ENCODE data around the gene ICE2. TPM values are rescaled to one million over a fixed set of nuclear protein-coding genes. Genes with fewer than 3 reads are reported as not detected.

Gene ICE2
- total and polyA plus RNA-seq, 4 donors = 5.7 to 26.6 (median 16.8) TPM

- Histone ChIP-seq H3K9ac (ENCODE audit: low read depth in 1 of 2, low read length in 2 of 2) (no peak overlapping the region), H3K9me3 (ENCODE audit: control insufficient read depth in 4 of 4, low read length in 3 of 4) (no peaks in the 10 kb centered on the region), H3K27me3 (ENCODE audit: control insufficient read depth in 4 of 4, insufficient read depth in 4 of 4, low read length in 3 of 4) (no peaks in the 10 kb centered on the region), H3K27ac (ENCODE audit: low read depth in 1 of 2, low read length in 2 of 2) (no peak overlapping the region), H3K36me3 (ENCODE audit: control insufficient read depth in 4 of 4, insufficient read depth in 3 of 4, low read depth in 1 of 4, low read length in 3 of 4) (no peaks in the 10 kb centered on the region), H3K4me1 (ENCODE audit: control insufficient read depth in 4 of 4, insufficient read depth in 4 of 4, low read length in 3 of 4) (peaks cover 0 to 13% (median 9%) of the 10 kb centered on the region in 4 donors), H3K4me3 (ENCODE audit: low read depth in 1 of 3, low read length in 3 of 3) (no peak overlapping the region)
- DNase-seq (ENCODE audit: low spot score) = no peak
- TF ChIP-seq RAD21 (IDR thresholded peaks at IDR 0.05) (no peak), NR2F2 (IDR thresholded peaks at IDR 0.05) (no peak), JUND (IDR thresholded peaks at IDR 0.05) (no peak), HNF4G (IDR thresholded peaks at IDR 0.05) (no peak), HNF4A (conservative IDR thresholded peaks at IDR 0.05) (no peak), SP1 (IDR thresholded peaks at IDR 0.05) (no peak), FOXA2 (IDR thresholded peaks at IDR 0.05) (no peak), GABPA (IDR thresholded peaks at IDR 0.05 in 1 of 2, conservative IDR thresholded peaks at IDR 0.05 in 1 of 2) (no peak), EGR1 (IDR thresholded peaks at IDR 0.05; ENCODE audit: low read depth in 2 of 2) (no peak), RXRA (IDR thresholded peaks at IDR 0.05) (no peak), REST (IDR thresholded peaks at IDR 0.05) (no peak), TAF1 (conservative IDR thresholded peaks at IDR 0.05) (no peak), CTCF (IDR thresholded peaks at IDR 0.05; ENCODE audit: low read depth, low read length, missing input control) (no peak), FOXA1 (IDR thresholded peaks at IDR 0.05) (no peak), YY1 (IDR thresholded peaks at IDR 0.05) (no peak), ATF3 (IDR thresholded peaks at IDR 0.05) (no peak)
- TF ChIP-seq, protein P1, sequence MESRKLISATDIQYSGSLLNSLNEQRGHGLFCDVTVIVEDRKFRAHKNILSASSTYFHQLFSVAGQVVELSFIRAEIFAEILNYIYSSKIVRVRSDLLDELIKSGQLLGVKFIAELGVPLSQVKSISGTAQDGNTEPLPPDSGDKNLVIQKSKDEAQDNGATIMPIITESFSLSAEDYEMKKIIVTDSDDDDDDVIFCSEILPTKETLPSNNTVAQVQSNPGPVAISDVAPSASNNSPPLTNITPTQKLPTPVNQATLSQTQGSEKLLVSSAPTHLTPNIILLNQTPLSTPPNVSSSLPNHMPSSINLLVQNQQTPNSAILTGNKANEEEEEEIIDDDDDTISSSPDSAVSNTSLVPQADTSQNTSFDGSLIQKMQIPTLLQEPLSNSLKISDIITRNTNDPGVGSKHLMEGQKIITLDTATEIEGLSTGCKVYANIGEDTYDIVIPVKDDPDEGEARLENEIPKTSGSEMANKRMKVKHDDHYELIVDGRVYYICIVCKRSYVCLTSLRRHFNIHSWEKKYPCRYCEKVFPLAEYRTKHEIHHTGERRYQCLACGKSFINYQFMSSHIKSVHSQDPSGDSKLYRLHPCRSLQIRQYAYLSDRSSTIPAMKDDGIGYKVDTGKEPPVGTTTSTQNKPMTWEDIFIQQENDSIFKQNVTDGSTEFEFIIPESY (IDR thresholded peaks at IDR 0.05) = no peak
- TF ChIP-seq, protein P2, sequence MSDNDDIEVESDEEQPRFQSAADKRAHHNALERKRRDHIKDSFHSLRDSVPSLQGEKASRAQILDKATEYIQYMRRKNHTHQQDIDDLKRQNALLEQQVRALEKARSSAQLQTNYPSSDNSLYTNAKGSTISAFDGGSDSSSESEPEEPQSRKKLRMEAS (IDR thresholded peaks at IDR 0.05) = no peak
- WGBS = 91% methylated on average over 2 of the region's 2 CpGs
These were observed 72.2 kb downstream of the ICE2 start for GRCh38 chr15:60406513-60407414.

All from liver (tissue), 9 donors.